ENCODE results near the gene LUM.

Gene LUM

DNA sequence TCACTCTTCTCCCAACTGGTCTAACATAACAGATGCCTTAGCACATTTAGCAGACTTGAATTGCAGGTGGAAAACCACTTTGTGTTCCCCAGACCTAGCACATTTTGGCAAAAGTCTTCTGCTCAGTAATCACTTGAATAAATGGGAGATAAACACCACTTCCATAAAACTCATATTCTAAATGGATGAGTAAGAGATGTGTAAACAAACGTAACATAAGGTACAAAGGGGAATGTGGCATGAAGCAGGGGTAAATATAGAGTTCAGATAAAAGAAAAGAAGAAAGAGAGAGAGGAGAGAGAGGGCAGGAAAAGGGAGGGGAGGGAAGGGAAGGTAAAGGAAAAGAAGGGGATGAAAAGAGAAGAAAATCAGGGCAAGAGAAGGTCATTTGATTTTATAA lies 36.4 kb downstream of the LUM start:
- DNase-seq (ENCODE audit: low spot score), result no peak

DNA sequence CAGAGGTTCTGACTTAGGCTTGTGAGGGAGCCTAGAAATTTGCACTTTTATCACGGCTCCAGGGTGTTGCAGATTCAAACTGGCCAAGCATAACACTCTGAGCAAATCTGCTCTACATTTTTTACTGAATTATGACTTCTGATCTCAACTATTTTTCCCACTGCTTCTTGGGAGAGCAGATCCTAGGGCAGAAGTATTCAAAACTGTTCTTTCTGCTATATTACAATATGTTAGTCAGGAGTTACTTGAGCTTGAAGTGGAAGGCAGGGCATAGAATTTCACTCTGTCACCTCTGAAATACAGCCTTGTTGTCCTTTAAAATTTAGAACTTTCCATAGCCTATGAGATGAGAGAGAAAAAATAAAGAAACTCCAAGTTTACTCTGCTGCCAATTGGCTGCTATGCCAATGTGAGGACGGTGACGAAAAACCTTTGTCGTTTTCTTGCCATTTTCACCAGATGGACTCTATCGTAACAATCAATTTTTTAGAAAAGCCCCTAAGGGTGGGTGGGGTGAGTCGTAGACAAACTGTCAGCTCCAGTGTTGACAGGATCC lies 37.1 kb downstream of the LUM start:
- DNase-seq (ENCODE audit: low spot score), result no peak

DNA sequence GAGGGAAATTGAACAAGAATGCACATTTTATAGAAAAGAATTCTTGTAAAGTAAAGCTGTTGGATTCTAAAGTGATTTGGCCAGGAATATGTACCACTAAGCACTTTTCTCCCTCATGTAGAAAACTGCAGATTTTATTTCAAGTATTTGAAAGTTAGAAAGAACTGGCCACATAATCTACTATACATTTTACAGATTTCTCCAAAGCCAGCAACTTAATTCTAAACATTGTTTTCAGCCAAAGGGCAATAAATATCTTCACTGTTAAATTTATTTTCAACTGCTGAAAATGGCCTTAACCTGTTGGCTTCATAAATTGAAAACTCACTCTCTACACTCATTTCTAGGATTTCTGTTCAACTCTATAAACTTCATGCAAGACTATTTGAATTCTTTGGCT lies 37.9 kb downstream of the LUM start:
- no peak for DNase-seq (ENCODE audit: low spot score)

DNA sequence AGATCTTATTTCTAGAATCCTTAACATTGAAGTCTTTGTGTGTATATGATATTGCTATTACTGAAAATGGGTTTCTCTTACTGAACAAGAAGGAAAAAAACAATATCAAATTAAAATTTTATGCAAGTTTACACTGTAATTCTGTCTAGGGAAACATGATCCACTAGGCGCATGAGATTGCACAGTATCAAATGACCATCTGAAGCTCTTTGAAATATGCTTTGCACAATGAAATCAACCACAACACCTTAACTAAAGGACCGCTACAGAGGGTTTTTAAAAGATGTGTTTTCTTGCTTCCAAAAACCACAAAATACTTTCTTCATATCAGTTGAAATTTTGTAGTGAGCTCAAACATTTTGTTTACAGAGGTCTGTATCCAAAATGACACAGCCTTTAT lies 38.4 kb downstream of the LUM start:
- no peak for DNase-seq (ENCODE audit: low spot score)

DNA sequence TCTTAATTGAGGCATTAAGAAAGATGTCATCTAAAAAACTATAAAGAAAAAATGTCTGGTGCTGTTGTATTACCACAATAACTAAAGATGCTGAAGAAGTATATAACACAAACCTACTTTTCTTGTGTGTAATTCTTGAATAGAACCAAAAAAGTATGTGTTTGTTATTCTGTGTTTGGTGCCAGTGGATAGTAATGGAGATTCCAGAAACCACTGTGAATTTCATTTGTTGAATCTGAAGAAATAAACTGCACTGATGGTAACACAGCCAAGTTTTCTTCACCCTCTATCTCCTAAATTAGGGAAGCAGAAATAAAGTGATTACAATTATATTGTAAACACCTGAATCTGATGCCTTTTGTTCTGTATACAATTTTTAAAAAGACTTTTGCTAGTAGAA lies 40.4 kb downstream of the LUM start:
- DNase-seq (ENCODE audit: low spot score), result no peak

DNA sequence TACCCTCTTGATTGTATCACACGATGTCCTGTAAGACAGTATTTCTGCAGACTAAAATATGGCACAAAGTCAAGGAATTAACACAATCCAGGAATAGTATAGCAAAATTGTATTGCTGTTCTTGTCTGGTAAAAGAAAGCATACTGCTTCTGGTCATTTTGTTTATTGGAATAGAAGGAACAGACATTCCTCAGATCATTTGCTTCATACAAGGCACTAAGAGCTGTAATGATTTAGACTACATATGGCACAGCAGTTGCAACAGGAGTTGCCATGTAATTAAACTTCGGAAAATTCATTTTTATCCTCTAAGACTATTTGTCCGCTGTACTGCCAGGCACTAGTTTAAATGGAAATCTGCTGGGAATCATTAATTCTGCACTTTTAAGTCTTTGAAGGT lies 45.9 kb downstream of the LUM start:
- no peak for DNase-seq (ENCODE audit: low spot score)

DNA sequence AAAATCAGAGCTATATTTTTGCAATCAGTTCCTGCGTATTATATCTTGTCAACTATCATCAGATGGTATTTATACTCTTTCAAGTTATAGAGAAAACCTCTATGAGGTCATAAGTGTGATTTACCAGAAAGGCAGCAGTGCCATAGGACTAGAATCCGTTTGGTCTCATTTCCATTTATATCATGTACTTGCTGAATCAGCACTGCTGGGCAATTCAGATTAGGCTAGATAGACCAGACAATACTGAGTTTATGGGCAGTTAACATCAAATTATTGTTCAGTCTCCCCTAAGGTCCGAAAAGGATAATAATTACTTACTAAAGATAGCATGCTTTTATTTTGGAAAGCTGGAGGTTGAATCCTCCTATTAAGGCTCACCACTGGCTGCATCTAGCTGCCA lies 46.7 kb downstream of the LUM start:
- no peak for DNase-seq (ENCODE audit: low spot score)

DNA sequence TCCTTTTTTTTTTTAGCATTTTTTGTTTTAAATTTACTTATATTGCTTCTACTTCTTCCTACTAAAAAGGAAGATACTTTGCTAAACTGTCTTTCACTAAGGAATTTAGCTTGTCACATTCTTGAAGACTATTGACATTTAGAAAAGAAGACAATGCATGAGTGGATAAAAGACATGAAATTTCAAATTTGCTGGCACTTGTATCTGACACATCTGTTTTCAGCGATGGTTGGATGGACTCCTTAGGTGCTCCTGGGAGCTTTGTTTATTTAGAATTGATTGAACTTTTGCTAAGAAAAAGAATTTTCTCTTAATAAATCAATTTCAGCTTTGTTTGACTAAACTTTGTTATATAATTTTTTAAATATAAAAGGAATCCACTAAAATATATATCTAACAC lies 50.2 kb downstream of the LUM start:
- DNase-seq (ENCODE audit: low spot score), result no peak

DNA sequence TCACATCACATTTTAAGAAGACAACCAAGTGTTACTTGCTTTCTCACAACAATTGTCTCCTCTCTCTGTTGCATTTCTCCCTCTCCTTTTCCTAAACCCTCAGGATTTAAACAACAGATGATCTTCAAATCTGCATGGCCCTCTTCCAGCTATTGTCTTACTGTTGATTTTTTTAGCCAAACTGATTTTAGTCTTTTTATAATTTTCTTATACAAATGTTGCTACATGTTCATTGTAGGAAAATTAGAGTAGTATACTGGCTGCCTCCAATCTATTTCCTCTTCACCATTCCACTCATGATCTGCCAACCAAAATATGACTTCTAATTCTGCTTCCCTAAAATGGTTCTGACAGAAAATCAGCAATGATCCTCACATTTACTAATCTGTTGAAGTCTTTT lies 52.1 kb downstream of the LUM start:
- no peak for DNase-seq (ENCODE audit: low spot score)

DNA sequence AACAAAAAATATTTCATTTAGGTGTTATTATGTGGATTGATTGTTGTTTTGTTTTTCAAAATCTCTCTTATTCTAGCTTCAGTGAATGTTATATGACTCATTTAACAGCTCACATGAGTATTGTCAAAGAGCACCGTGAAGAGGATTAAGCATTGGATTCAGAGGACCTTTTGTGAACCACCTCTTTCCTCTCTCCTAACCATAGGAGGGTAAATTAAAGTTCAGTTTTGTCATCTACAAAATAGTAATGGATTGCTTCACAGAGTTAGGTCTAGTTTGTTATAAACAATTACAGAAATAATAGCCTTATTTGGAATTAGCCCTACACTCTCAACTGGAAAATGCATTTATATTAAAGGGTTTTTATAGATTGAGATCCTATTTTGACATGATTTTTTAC lies 52.5 kb downstream of the LUM start:
- DNase-seq (ENCODE audit: low spot score), result no peak

DNA sequence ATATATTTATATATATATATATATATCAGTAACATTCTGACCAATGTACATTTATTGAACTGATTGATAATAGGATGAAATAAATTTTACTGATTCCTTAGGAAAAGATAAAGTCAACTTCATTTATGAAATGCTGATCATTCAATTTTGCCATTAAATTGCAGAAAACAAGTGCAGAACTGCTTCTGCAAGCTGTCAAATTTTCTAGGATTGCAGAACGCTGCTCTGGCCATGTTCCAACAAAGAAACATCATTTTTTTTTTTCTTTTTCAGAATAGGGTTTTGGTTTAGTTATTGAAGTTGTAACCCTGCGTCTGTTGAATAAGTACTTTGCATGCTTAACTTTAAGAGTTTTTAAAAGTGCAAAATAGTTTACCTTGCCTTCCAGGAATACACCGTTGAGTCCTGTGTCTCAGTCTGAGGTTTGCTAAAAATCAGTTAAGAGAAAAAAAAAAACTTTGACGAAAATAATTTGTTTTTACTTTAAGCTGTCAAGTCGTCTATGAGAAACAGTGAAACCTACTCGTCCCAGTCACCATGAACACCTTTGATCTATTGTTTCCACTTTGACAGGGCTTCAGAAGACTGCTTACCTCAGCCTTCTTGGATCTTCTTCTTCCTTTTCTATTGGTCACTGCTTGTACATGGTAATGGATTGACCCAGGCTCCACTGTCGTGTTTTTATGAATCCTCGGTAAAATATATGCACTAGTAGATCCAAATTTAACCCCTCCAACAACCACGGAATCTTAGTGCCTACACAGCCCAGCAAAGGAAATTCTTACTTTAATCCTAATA lies 53.7 kb downstream of the LUM start, which contains the start of gene KERA:
Gene KERA, minus strand, starts transcription at position 657 of the 798 bp plus-strand sequence. CDS start 1,743 bp downstream, outside the sequence.
- no peak for DNase-seq (ENCODE audit: low spot score)

DNA sequence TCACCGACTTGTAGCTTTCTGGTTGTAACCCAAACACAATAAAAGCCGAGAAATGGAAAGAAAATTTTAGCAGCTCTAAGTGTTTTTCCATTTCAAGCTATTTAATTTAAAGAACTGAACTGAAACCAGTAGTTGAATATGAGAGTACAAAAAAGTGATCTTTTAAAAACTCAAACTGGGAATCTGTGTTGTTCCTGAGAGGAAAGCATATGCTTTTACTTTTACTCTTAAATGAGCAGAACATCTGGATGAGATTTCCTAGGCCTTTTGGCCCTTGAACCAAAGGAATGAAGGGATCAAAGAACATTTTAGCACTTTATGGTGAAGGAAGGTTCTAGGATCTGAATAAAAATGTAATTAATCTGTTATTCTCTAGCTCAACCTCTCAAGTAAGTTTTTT lies 54.8 kb downstream of the LUM start:
- no peak for DNase-seq (ENCODE audit: low spot score)

DNA sequence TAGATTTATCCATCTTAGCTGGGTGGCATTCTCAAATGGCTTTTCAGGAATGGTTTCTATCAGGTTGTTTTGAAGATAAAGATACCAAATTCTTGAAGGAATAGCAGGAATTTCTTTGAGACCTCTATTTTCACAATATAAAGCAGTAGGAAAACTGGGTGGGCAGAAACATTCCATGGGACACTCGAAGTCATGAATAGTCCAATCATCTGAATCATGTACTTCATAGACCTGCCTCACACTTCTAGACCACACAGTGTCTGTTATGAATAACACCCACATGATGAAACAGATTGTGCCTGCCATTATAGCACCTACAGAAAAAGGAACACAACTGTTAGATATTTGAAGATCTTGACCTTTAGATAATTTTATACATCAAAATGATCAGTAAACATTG lies 55.3 kb downstream of the LUM start:
- DNase-seq (ENCODE audit: low spot score), result no peak

DNA sequence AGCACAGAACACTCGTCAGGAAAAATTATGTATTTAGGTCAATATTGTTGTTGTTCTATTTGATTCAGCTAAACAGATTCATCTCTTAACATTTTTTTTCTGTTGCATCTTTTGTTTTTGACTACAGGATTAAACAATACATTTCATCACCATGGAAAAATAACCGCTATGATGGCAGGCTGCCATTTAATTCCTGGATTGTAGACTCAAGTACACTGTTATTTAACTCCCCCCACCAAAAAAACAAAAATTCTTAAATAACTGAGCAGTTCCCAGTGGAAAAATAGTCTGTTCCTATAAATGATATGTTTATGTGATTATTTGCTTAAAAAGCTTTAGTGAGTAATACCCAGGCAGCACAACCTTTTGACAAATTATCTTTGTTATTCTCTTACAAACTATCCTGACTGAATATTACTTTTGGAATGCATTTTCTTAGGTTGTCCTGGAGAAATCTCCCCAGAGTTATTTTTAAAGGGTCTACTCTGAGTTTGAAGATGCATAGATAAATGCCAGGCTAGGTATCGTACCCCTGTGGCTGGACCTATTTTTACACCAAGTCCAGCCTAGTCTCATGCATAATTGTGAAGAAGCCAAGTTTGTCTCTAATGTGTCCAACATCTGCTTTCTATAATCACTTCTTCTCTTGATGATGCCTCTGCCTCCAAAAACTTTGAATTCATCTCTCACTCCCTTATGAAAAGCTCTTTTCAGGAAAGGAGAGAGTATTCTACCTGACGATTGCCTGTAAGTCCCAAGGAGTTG lies 57.2 kb downstream of the LUM start:
- no peak for DNase-seq (ENCODE audit: low spot score)
